ENCODE results near the gene FIBCD1.

FIBCD1 gene

DNA sequence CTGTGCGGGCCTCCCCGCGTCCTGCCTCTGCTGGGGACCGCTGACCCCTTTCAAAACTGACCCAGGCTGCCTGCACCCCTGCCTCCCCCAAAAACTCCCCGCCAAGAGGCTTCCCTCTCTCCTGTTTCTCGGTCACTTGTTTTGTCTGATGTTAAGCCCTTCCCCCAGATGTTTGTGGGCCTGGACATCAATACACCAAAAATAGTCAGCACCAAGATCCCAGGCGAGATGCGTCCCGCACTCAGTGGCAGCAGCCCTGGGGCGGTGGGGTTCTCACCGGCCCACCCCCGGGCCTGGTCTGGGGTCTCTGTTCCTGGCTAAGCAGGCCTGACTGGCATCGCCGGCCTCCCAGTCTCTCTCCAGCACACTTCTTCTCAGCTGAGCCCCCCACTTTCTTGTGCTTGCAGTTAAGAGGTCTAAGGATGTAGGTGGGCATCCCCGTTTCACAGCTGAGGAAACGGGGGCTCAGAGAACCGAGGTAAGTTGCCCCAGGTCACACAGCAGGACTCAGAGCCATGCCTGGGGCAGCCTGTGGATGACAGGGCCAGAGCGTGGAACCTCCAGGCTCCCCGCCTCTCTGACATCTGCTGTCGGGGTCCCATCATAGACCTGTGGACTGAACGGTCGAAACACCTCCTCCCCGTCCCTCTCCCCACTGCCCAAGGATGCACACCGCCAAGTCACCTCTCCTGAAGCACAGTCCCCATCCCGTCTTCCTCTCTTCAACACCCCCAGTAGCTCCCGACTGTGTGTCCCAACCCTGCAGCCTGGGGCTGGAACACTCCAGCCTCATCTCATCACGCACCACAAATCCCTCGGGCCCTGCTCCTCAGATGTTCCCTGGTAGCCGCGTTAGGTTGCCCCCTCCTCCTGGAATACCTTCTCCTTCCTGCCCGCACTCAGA is 16.8 kb downstream of the FIBCD1 start:
- H3K4me3 ChIP-seq (replicated peaks in 1 of 2; ENCODE audit: low read depth in 2 of 2, low read length in 2 of 2) = no peak overlapping the region
- no peak for DNase-seq (ENCODE audit: low read depth in 2 of 2)
- TF ChIP-seq, protein P1, sequence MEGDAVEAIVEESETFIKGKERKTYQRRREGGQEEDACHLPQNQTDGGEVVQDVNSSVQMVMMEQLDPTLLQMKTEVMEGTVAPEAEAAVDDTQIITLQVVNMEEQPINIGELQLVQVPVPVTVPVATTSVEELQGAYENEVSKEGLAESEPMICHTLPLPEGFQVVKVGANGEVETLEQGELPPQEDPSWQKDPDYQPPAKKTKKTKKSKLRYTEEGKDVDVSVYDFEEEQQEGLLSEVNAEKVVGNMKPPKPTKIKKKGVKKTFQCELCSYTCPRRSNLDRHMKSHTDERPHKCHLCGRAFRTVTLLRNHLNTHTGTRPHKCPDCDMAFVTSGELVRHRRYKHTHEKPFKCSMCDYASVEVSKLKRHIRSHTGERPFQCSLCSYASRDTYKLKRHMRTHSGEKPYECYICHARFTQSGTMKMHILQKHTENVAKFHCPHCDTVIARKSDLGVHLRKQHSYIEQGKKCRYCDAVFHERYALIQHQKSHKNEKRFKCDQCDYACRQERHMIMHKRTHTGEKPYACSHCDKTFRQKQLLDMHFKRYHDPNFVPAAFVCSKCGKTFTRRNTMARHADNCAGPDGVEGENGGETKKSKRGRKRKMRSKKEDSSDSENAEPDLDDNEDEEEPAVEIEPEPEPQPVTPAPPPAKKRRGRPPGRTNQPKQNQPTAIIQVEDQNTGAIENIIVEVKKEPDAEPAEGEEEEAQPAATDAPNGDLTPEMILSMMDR (IDR thresholded peaks at IDR 0.05; ENCODE audit: low read depth, low read length) = no peak

DNA sequence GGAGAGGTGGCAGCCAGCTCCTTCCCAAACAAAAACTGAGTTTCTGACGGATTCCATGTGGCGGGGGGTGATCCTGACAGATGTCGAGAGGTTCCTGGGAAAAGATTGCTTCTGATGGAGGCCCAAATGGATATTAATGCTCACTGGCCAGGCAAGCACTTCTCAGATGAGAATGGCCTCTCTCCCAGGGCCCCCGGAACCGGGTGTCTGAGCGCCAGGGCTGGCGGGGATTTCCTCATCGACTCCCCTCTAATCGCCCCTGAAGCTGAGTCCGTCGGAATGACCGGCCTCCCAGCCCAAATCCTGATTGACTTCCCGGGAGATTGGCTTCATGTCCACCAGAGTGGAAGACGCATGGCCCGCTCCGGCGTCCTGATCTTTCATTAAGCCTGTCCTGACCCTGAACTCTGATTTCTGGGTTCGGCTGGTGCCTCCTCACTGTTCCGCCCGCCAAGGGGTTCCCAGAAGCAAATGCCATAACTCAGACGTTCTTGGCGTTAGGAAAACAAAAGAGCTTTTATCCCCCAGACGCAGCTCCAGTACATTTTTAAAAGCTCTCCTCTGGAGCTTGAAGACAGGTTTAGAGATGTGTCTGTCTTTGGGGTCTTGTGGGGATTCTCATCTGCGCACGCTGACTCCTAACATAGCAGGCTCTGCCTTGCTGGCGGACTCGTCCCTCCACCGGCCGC is 17.6 kb downstream of the FIBCD1 start:
- H3K4me3 ChIP-seq (replicated peaks in 1 of 2; ENCODE audit: low read depth in 2 of 2, low read length in 2 of 2) = no peak overlapping the region
- TF ChIP-seq, protein P1 (IDR thresholded peaks at IDR 0.05; ENCODE audit: low read depth, low read length) = no peak

DNA sequence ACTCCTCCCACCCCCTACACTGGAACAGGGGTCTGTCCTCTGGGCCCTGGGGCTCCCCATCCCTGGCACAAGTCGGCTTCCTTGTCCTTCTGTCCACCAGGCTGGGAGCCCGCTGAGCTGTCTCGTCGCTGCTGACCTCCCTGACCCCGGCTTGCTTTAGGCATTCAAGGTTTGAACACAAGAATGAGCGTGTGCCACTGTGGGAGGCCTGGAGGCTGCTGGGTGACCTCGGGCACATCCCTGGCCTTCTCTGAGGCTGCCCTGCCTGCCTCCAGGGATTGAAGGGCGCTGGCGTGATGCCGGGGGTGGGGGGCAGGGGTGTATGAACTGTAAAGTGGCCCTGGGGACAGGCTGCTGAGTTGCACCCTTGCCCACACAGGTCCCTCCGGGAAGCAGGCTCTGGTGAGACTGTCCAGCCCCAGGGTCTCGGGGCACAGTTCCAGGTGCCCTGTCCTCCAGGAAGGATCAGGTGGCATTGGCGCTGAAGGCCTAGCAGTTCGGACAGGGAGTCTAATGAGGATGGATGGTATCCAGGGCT is 18.2 kb downstream of the FIBCD1 start:
- no peak for DNase-seq (ENCODE audit: low read depth in 2 of 2)

More for the DNA sequence above, 17.6 kb downstream of the FIBCD1 start:
- no peak for DNase-seq (ENCODE audit: low read depth in 2 of 2)

DNA sequence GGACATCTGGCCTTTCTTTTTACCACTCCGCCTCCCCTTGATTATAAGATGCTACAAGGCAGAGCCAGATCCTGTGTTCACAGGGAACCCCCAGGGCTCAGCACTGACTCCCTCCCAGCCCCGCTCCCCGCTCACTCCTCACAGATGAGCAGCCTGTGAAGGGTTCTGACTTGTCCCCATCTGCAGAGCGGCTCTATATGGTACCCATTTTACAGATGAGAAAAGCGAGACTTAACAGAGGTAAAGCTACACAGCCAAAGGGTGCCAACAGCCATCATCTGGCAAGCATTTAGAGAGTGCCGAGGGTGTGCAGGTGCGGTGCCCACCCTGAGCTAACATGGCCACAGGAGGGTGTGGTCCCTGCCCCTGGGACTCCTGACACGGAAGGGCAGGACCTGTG is 18.8 kb downstream of the FIBCD1 start:
- no peak overlapping the region for H3K4me3 ChIP-seq (replicated peaks in 1 of 2; ENCODE audit: low read depth in 2 of 2, low read length in 2 of 2)
- TF ChIP-seq, protein P1 (IDR thresholded peaks at IDR 0.05; ENCODE audit: low read depth, low read length) = no peak
- DNase-seq (ENCODE audit: low read depth in 2 of 2) = no peak

More for the DNA sequence above, 18.2 kb downstream of the FIBCD1 start:
- no peak overlapping the region for H3K4me3 ChIP-seq (replicated peaks in 1 of 2; ENCODE audit: low read depth in 2 of 2, low read length in 2 of 2)
- TF ChIP-seq, protein P1 (IDR thresholded peaks at IDR 0.05; ENCODE audit: low read depth, low read length) = no peak

DNA sequence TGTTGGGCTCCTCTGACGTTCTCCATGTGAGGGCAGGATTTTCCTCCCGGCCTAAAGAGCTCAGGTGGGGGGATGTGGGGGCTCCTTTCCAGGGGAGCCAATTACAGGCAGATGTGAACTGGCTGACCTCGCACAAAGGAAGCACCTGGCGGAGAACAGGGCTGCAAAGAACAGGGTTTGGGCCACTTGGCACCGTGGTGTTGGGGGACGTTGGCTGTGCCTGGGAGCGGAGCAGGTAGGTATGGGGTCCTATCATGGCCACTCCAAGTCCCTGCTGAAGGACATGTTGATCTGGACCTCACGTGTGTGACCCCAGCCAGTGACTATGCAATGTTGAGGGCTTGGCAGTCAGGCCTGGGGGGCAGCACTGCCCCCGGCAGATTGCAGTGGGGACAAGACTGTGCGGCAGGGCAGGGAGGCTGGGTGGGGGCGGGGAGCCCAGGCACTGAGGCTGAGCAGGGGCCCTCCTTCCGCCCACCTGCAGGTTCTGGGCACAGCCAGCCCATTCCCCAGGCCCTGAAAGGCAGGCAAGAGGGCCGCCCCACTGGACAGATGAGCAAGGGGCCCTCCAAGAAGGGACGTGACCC is 19.4 kb downstream of the FIBCD1 start:
- no peak for DNase-seq (ENCODE audit: low read depth in 2 of 2)
- no peak overlapping the region for H3K4me3 ChIP-seq (replicated peaks in 1 of 2; ENCODE audit: low read depth in 2 of 2, low read length in 2 of 2)
- TF ChIP-seq, protein P1 (IDR thresholded peaks at IDR 0.05; ENCODE audit: low read depth, low read length) = no peak

DNA sequence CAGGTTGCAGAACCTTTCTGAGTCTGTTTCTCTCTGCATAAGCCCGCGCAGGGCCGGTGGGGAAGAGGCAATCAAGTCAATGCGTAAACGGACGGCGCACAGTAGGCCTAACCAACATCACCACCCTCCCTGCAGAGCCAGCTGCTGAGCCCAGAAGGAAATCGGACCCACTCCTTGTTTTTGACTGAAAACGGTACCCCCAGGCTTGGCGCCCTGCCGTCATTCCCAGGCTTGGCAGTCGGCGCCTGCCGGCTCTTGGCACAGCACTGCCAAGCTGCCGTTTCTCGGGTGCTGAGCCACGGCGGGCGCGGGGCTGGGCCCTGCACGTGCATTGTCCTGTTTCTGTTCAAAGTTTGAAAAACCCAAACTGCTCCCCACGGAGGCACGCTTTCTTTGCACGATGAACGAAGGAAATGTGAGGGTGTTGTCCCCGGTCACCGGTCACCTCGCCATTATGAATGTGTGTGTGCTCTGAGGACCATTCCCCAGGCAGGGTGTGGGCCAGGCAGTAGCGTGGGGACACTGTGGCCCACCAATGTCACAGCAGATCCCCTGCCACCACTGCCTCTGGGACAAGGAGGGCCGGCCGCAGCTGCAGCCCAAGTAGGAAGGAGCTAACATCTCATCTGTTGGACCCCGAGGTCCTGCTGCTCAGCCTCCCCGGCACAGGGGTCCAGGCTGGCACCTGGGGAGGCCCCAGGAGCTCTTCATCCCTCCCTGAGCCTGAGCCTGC is 20.1 kb downstream of the FIBCD1 start:
- TF ChIP-seq, protein P1 (IDR thresholded peaks at IDR 0.05; ENCODE audit: low read depth, low read length) = no peak
- no peak for DNase-seq (ENCODE audit: low read depth in 2 of 2)
- H3K4me3 ChIP-seq (replicated peaks in 1 of 2; ENCODE audit: low read depth in 2 of 2, low read length in 2 of 2) = no peak overlapping the region

All from cardiac fibroblast (primary cell).